HG03095 (cell line): ENCODE measurements around the gene PSORS1C1.
"Not testable (repeated sequence)": the region's sequence is repeated elsewhere in the genome, so short reads cannot be mapped to it uniquely, and the experiment has no call there.

Experiments
- ATAC-seq: cut with Tn5 transposase; IDR thresholded peaks from one replicate; pipeline ENCODE4 v1.9.1; 2021; ENCODE audit warnings: moderate library complexity; ENCODE audit not compliant: unreplicated experiment

PSORS1C1 gene

GRCh38 chr6:31172973-31173384, 58.4 kb downstream of the PSORS1C1 start:
- ATAC-seq: no peak

GRCh38 chr6:31173406-31173805, 58.8 kb downstream of the PSORS1C1 start:
- no peak for ATAC-seq

DNA sequence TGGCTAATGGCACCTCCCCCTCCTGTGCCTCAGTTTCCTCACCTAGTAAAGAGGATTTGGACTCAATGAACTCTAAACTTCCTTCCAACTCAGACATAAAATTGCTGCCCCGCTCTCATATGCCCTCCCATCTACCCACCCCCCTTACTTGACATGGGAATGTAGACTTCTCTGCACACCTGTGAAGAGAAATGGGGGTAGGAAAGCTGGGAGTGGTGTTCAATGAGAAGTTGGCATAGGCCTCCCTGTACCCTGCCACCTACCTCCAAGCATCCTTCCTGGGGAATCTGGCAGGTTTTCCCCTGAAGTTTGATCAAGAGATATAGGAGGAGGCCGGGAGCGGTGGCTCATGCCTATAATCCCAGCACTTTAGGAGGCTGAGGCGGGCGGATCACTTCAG, 59.8 kb downstream of the PSORS1C1 start:
- no peak for ATAC-seq

GRCh38 chr6:31175971-31176370, 61.4 kb downstream of the PSORS1C1 start:
- no peak for ATAC-seq

DNA sequence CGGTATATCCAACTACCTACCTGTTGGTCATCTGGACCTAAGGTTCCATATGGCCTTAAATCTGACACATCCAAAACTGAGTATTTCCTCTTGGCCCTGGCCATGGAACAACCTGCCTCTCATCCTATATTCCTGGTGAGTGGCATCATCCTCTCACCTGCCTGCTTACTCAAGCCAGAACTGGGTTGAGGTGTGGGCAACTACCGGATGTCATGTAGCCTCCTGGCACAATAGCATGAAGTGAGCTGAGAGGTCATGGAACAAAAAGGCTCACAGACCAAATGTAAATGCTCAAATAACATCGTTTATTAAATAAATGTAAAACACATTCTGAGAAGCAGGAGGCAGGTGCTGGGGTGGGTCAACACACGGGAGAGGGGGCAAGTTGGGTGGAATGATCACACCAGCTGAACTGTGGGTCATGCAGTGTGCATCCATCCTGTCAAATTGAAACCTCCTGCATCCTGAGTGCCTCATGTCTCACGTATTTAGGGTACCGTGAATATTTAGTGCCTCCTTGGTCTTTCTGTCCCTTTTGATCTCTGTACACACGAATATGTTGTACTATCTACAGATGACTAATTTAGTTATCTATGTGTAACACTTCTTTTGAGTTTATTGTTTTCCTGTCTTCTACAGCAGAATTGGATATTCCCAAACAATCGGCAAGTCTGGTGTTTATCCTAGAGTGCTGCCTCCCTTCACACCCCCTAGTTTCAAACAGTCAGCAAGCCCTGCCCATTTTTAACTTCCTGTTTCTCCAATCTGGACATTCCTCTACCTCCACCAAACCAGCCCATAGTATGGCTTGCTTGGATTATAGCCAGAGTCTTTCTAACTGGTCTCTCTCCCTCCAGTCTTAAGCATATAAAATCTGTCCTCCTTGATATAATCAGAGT, 63.8 kb downstream of the PSORS1C1 start:
- no peak for ATAC-seq

DNA sequence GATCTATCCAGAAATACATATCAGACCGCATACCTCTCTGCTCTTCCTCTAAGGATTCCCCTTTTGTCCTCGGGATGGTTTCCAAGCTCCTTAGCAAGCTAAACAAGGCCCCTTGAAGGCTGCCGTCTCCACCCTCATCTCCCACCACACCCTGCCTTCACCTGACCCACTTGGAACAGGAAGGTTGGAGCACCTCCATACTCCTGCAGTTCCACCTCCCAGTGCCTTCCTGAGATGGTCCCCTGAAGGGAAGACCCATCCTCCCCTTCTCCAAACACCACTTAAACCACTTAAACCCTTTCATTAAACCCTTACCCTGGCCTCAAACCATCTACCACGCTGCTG, 64.4 kb downstream of the PSORS1C1 start:
- ATAC-seq: no peak

- no peak for ATAC-seq
These were observed 65.3 kb downstream of the PSORS1C1 start for GRCh38 chr6:31179896-31180295.

GRCh38 chr6:31180500-31180899, 65.9 kb downstream of the PSORS1C1 start:
- no peak for ATAC-seq

GRCh38 chr6:31183287-31183686, 68.7 kb downstream of the PSORS1C1 start:
- ATAC-seq: not testable (repeated sequence)

DNA sequence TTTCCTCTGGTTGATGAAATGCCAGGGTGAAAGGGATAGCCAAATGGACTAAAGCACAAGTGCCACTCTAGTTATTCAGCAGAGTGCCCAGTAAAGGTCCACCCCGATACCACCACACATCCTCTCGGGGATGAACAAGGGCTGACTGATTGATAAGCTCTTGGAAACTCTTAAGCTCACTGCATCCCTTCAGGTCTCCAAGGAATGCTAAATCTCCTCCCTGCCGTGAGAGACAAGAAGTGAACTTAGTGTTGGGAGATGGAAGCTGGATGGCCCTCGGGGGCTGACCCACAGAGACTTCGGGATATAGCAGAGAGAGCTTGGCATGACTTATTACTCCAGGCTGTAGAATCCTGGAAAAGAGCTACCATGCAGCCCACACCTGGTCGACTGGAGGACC, 69.3 kb downstream of the PSORS1C1 start:
- not testable (repeated sequence) for ATAC-seq

DNA sequence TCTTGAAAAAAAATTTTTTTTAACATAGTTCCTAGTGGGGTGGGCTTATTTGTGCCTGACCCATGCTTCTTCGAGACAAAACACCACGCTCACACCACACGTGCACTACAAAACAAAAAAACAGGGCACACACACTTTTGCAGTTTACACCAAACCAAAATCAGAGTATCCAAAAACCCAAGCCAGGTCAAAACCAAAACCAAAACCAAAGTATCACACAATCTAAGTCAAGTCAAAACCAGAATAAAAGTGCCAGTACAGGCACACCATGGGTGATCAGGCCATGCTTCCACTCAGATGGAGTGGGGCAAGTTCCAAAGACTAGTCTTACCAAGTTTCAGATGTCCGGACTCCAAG, 71.1 kb downstream of the PSORS1C1 start:
- ATAC-seq: not testable (repeated sequence)

DNA sequence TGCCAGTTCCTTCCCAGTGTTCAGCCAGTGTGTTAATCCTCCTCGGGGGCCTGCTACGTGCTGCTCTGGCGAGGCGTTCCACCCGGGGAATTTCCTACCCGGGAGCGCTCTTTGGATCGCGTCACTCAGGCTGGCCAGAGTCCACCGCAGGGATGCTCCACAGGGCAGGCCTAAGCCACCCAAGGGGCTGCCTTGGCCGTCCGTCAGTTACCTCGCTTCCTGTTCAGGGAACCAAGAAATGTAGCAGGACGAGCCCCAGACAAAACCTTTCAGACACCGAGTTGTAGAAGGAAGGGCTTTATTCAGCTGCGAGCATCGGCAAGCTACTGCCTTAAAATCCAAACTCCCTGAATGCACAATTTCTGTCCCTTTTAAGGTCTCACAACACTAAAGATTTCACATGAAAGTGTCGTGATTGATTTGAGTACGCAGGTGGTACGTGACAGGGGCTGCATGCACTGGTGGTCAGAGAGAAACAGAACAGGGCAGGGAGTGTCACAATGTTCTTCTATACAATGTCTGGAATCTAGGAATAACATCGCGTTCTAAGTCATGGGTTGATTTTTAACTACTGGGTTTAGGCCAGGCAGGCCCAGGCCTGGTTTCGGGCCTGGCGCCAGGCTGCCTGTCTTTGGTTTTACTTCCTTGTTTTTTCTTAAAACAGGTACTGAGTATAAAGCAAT, 71.6 kb downstream of the PSORS1C1 start:
- no peak for ATAC-seq

- ATAC-seq: no peak
These were observed 73.2 kb downstream of the PSORS1C1 start for GRCh38 chr6:31187780-31188194.

- ATAC-seq: not testable (repeated sequence)
These were observed 74.6 kb downstream of the PSORS1C1 start for GRCh38 chr6:31189223-31189622.
